Transverse colon (tissue), 3 donors: Measurements from ENCODE around the gene TRAK1.

ENCODE experiments used
- CTCF ChIP-seq, 5 experiments: fragments of 200-600 bp in 3 of 5; fragments of 450-650 bp in 2 of 5; sonication (generic) in 3 of 5; IDR thresholded peaks; 1 replicate in 2 of 5; 2 replicates in 3 of 5; pipeline ENCODE4 v1.5.1; 2016 to 2017; ENCODE audit warnings: antibody characterized with exemption in 5 of 5, inconsistent platforms in 3 of 5, mild to moderate bottlenecking in 2 of 5, moderate library complexity in 1 of 5
- EP300 ChIP-seq: sonication (generic); formaldehyde crosslinking; IDR thresholded peaks from one replicate; pipeline ENCODE4 v1.6.1; 2017; ENCODE audit warnings: antibody characterized with exemption, low read depth
- POLR2A ChIP-seq: fragments of 450-650 bp; IDR thresholded peaks from one replicate; pipeline ENCODE4 v1.6.1; 2016; ENCODE audit warnings: antibody characterized with exemption, mild to moderate bottlenecking, moderate library complexity

GRCh38 chr3:42118762-42119361 is 27.7 kb downstream of the TRAK1 start:
- TF ChIP-seq CTCF (IDR thresholded peaks at IDR 0.05): peak in 4 of 5 experiments; percentile 11 to 52 (median 33)
- no peak for TF ChIP-seq EP300
- TF ChIP-seq POLR2A: no peak
